Neural progenitor cell (in vitro differentiated cells): Measurements from ENCODE around the gene COX19. TPM values are rescaled to one million over a fixed set of nuclear protein-coding genes. Genes with fewer than 3 reads are reported as not detected.

Source experiments
- DNase-seq: peaks from one replicate; pipeline ENCODE4 v3.0.0-alpha.2; 2016; ENCODE audit warnings: low spot score
- H2AFZ ChIP-seq: fragments of 200-600 bp; sonication (generic); replicated peaks from 2 replicates; pipeline ENCODE4 v1.6.1; 2016; ENCODE audit warnings: antibody characterized with exemption
- H3F3A ChIP-seq: fragments of 200-600 bp; sonication (generic); 2 replicates; pipeline ENCODE4 v1.6.1; 2016; ENCODE audit warnings: antibody characterized with exemption, low read depth
- H3K27ac ChIP-seq: fragments of 200-600 bp; sonication (generic); 2 replicates; pipeline ENCODE4 v1.5.1; 2016; ENCODE audit warnings: mild to moderate bottlenecking
- H3K27me3 ChIP-seq: fragments of 200-600 bp; sonication (generic); 2 replicates; pipeline ENCODE4 v1.6.1; 2016; ENCODE audit warnings: mild to moderate bottlenecking, moderate library complexity
- H3K36me3 ChIP-seq: fragments of 200-600 bp; sonication (generic); 2 replicates; pipeline ENCODE4 v1.5.1; 2016
- H3K4me1 ChIP-seq: fragments of 200-600 bp; sonication (generic); 2 replicates; pipeline ENCODE4 v1.6.1; 2016; ENCODE audit warnings: mixed run types
- H3K4me2 ChIP-seq: fragments of 200-600 bp; sonication (generic); 2 replicates; pipeline ENCODE4 v1.6.1; 2016
- H3K4me3 ChIP-seq: fragments of 200-600 bp; sonication (generic); 2 replicates; pipeline ENCODE4 v1.5.1; 2016
- H3K79me2 ChIP-seq: fragments of 200-600 bp; sonication (generic); 2 replicates; pipeline ENCODE4 v1.6.1; 2016; ENCODE audit warnings: low read depth
- H3K9ac ChIP-seq: fragments of 200-600 bp; sonication (generic); 2 replicates; pipeline ENCODE4 v1.6.1; 2016
- H3K9me3 ChIP-seq: fragments of 200-600 bp; sonication (generic); 2 replicates; pipeline ENCODE4 v1.5.1; 2016; ENCODE audit warnings: low read depth
- H4K20me1 ChIP-seq: fragments of 200-600 bp; sonication (generic); 2 replicates; pipeline ENCODE4 v1.6.1; 2016; ENCODE audit warnings: low read depth
- H3K27ac Mint-ChIP-seq: 3 replicates; pipeline ENCODE4 v1.8.0; 2021; ENCODE audit warnings: mixed read lengths
- H3K27me3 Mint-ChIP-seq: 2 replicates; pipeline ENCODE4 v1.8.0; 2022; ENCODE audit warnings: low read depth, mild to moderate bottlenecking, inconsistent platforms, moderate library complexity, mixed read lengths; ENCODE audit not compliant: insufficient read depth
- H3K36me3 Mint-ChIP-seq: 3 replicates; pipeline ENCODE4 v1.8.0; 2021; ENCODE audit warnings: mixed read lengths
- H3K4me1 Mint-ChIP-seq: 3 replicates; pipeline ENCODE4 v1.8.0; 2021; ENCODE audit warnings: mixed read lengths
- H3K4me3 Mint-ChIP-seq: 3 replicates; pipeline ENCODE4 v1.8.0; 2021; ENCODE audit warnings: mild to moderate bottlenecking, moderate library complexity, mixed read lengths
- H3K9me3 Mint-ChIP-seq: 3 replicates; pipeline ENCODE4 v1.8.0; 2020; ENCODE audit warnings: mixed read lengths
- CTCF ChIP-seq: fragments of 200-600 bp; sonication (generic); IDR thresholded peaks from 2 replicates; pipeline ENCODE4 v1.5.1; 2017; ENCODE audit warnings: antibody characterized with exemption, mild to moderate bottlenecking
- EZH2 ChIP-seq: fragments of 200-600 bp; sonication (generic); IDR thresholded peaks from 2 replicates; pipeline ENCODE4 v1.6.1; 2017; ENCODE audit warnings: antibody characterized with exemption, mild to moderate bottlenecking, moderate library complexity
- EZH2phosphoT487 ChIP-seq: fragments of 200-600 bp; sonication (generic); IDR thresholded peaks from 2 replicates; pipeline ENCODE4 v1.6.1; 2017; ENCODE audit warnings: antibody characterized with exemption
- total RNA-seq: library from RNA; depleted of rRNA; stranded (reverse); fragments of >200 nt; gene quantifications from 2 replicates; pipeline ENCODE4 v1.2.3, GENCODE V29; 2015; ENCODE audit warnings: low replicate concordance

COX19 gene
- total RNA-seq, 1 donor from 2014 or later, result 15.1 TPM

- Mint-ChIP-seq H3K36me3 (no peaks in the 10 kb centered on the region), H3K27me3 (no peaks in the 10 kb centered on the region), H3K9me3 (no peaks in the 10 kb centered on the region), H3K27ac (no peak overlapping the region), H3K4me1 (peaks cover 6% of the 10 kb centered on the region), H3K4me3 (no peak overlapping the region)
- Histone ChIP-seq H3K79me2 (no peaks in the 10 kb centered on the region), H3F3A (no peaks in the 10 kb centered on the region), H4K20me1 (no peaks in the 10 kb centered on the region), H3K36me3 (no peaks in the 10 kb centered on the region), H2AFZ (no peak overlapping the region), H3K4me2 (no peak overlapping the region), H3K9me3 (no peaks in the 10 kb centered on the region), H3K4me1 (no peaks in the 10 kb centered on the region), H3K27me3 (no peaks in the 10 kb centered on the region), H3K4me3 (no peak overlapping the region), H3K27ac (no peak overlapping the region), H3K9ac (no peak overlapping the region)
- TF ChIP-seq EZH2phosphoT487, result no peak
- no peak for TF ChIP-seq EZH2
- TF ChIP-seq CTCF, result no peak
- no peak for DNase-seq
These were observed 52.8 kb downstream of the COX19 start for GRCh38 chr7:922334-923107.

GRCh38 chr7:921581-922333, 53.6 kb downstream of the COX19 start:
- Histone ChIP-seq H3F3A (no peaks in the 10 kb centered on the region), H3K36me3 (no peaks in the 10 kb centered on the region), H3K4me2 (no peak overlapping the region), H3K27me3 (no peaks in the 10 kb centered on the region), H3K9ac (no peak overlapping the region), H3K27ac (no peak overlapping the region), H2AFZ (no peak overlapping the region), H3K4me3 (no peak overlapping the region), H3K79me2 (no peaks in the 10 kb centered on the region), H3K4me1 (no peaks in the 10 kb centered on the region), H3K9me3 (no peaks in the 10 kb centered on the region), H4K20me1 (no peaks in the 10 kb centered on the region)
- TF ChIP-seq CTCF (no peak), EZH2phosphoT487 (no peak), EZH2 (no peak)
- H3K36me3 Mint-ChIP-seq, result no peaks in the 10 kb centered on the region
- no peak overlapping the region for H3K27ac Mint-ChIP-seq
- no peaks in the 10 kb centered on the region for H3K27me3 Mint-ChIP-seq
- peaks cover 7% of the 10 kb centered on the region for H3K4me1 Mint-ChIP-seq
- no peaks in the 10 kb centered on the region for H3K9me3 Mint-ChIP-seq
- no peak overlapping the region for H3K4me3 Mint-ChIP-seq
- DNase-seq, result no peak

- Mint-ChIP-seq H3K27ac (peak overlapping the region; percentile 63), H3K36me3 (no peaks in the 10 kb centered on the region), H3K4me1 (peaks cover 12% of the 10 kb centered on the region), H3K9me3 (no peaks in the 10 kb centered on the region), H3K27me3 (no peaks in the 10 kb centered on the region), H3K4me3 (no peak overlapping the region)
- H3K27me3 ChIP-seq, result no peaks in the 10 kb centered on the region
- no peak overlapping the region for H3K4me2 ChIP-seq
- no peaks in the 10 kb centered on the region for H3K79me2 ChIP-seq
- H3K9ac ChIP-seq, result no peak overlapping the region
- no peaks in the 10 kb centered on the region for H3K9me3 ChIP-seq
- no peak overlapping the region for H2AFZ ChIP-seq
- H4K20me1 ChIP-seq, result no peaks in the 10 kb centered on the region
- no peaks in the 10 kb centered on the region for H3F3A ChIP-seq
- no peak overlapping the region for H3K4me3 ChIP-seq
- H3K27ac ChIP-seq, result no peak overlapping the region
- TF ChIP-seq EZH2phosphoT487, result no peak
- no peak for TF ChIP-seq CTCF
- no peak for TF ChIP-seq EZH2
- no peak for DNase-seq
- no peaks in the 10 kb centered on the region for H3K4me1 ChIP-seq
- H3K36me3 ChIP-seq, result no peaks in the 10 kb centered on the region
These were observed 54.3 kb downstream of the COX19 start for GRCh38 chr7:921071-921461.
